Memory B cell (primary cell): ENCODE measurements around the gene NOS1AP.

ENCODE experiments used
- ATAC-seq: fragments of 150-1000 bp; cut with Tn5 transposase; 2 replicates; pipeline ENCODE4 v1.10.0; 2021; ENCODE audit warnings: low read depth, mild to moderate bottlenecking, moderate library complexity
- DNase-seq, 2 donors: peaks; one replicate each; pipeline ENCODE4 v3.0.0; 2022; ENCODE audit warnings: low spot score in 2 of 2
- H3K27ac Mint-ChIP-seq: one replicate; pipeline ENCODE4 v1.8.0; 2022; ENCODE audit warnings: mild to moderate bottlenecking, moderate library complexity, mixed read lengths
- H3K27me3 Mint-ChIP-seq: one replicate; pipeline ENCODE4 v1.8.0; 2022; ENCODE audit warnings: mixed read lengths
- H3K36me3 Mint-ChIP-seq: one replicate; pipeline ENCODE4 v1.8.0; 2022; ENCODE audit warnings: mild to moderate bottlenecking, mixed read lengths
- H3K4me1 Mint-ChIP-seq: one replicate; pipeline ENCODE4 v1.8.0; 2022; ENCODE audit warnings: mixed read lengths
- H3K4me3 Mint-ChIP-seq: one replicate; pipeline ENCODE4 v1.8.0; 2022; ENCODE audit warnings: mild to moderate bottlenecking, moderate library complexity, mixed read lengths
- H3K9me3 Mint-ChIP-seq: one replicate; pipeline ENCODE4 v1.8.0; 2022; ENCODE audit warnings: mixed read lengths

NOS1AP gene

DNA sequence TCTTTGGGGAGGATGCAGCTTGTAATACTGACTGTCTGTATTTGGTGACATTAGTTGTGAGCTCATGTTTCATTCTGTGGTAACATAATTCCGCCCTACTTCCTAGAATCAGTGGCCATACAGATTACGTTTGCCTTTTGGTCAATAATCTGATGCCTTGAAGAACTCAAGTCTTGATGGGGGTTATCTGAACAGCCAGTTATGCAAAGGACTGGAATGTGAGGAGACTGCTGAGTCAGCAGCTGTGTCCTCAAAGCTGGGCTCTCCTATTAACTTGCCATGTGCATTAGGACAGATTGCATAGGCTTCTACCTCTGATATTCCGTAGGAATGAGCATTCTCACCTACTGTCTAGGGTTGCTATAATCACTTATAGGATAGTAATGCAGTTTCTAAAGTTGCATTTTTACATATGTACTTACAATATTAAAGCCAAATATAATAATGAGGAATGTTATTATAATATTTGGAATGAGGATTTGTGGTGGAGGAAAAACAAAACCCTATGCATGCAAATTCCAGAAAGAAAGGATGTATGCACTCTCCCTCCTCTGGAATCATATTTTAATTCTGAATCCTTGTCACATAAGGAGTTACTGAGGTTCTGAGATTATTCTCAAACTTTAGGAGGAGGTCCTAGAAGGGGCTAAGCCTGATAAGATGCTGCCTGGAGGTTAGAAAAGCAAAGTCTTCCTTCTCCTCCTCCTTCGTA is 116.0 kb downstream of the NOS1AP start:
- no peaks in the 10 kb centered on the region for H3K36me3 Mint-ChIP-seq

DNA sequence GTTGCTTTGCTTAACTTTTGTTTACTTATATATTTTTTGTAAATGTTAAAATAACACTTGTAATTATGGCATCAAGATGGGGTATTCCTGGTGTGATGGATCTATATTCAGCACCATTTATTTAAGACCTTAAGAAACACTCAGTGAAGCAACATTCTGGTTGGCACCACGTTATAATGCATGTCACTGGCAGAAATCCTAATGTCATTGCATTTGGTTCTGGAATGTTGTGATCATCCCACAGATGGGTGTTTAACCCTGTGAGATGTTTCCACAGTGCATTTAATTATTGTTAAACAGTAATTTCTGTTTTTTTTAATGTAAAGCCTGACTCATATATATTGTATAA is 116.5 kb downstream of the NOS1AP start:
- ATAC-seq: no peak
- no peak for DNase-seq
- Mint-ChIP-seq H3K4me1 (no peaks in the 10 kb centered on the region), H3K4me3 (no peak overlapping the region), H3K36me3 (no peaks in the 10 kb centered on the region), H3K27me3 (peaks cover 2% of the 10 kb centered on the region), H3K9me3 (peaks cover 2% of the 10 kb centered on the region), H3K27ac (no peak overlapping the region)

More for the DNA sequence above, 116.0 kb downstream of the NOS1AP start:
- Mint-ChIP-seq H3K27ac (no peak overlapping the region), H3K27me3 (peaks cover 2% of the 10 kb centered on the region), H3K4me1 (no peaks in the 10 kb centered on the region), H3K9me3 (peaks cover 2% of the 10 kb centered on the region), H3K4me3 (no peak overlapping the region)
- DNase-seq (no peak), ATAC-seq (no peak)

DNA sequence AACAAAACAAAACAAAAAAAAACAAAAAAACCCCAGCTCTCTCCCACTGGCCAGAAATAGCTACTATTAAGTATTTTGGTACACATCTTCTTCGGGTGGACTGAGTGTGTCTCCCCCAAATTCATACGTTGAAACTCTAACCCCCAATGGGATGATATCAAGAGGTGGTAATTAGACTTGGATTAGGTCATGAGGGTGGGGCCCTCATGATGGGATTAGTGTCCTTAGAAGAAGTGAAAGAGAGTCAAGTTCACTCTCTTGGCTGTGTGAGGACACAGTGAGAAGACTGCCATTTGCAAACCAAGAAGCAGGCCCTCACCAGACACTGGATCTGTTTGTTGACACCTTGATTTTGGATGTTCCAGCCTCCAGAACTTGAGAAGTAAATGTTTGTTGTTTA is 116.9 kb downstream of the NOS1AP start:
- DNase-seq (no peak), ATAC-seq (no peak)
- no peaks in the 10 kb centered on the region for H3K4me1 Mint-ChIP-seq
- no peak overlapping the region for H3K4me3 Mint-ChIP-seq
- H3K27me3 Mint-ChIP-seq: peaks cover 2% of the 10 kb centered on the region
- H3K36me3 Mint-ChIP-seq: no peaks in the 10 kb centered on the region
- peaks cover 2% of the 10 kb centered on the region for H3K9me3 Mint-ChIP-seq
- no peak overlapping the region for H3K27ac Mint-ChIP-seq

DNA sequence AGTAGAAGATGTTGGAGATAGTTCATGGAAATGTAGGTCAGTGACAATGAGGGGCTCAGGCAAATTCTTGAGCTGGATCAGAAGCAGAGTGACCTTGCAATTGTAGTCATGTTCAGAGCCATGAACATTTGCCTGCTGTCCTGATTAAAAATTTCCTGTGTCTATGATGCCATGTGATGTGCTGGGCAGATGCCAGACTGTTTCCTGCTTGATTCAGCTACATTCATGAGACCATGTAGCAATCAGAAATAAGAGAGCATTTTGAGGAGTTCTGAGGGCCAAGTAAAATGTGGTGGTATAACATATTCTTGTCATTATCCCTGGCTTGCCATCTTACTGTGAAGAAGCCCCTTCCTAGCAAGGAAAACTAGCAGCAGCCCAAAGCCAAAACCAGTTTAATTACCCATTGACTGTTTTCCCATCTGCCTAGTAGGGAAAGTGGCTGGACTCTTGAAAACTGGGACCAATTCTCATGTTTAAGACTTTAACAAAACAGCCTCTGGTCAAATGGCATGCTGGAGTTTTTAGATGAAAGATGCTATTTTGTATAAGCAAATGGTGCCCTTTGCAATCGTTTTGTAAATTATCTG is 118.3 kb downstream of the NOS1AP start:
- peaks cover 3% of the 10 kb centered on the region for H3K27me3 Mint-ChIP-seq
- H3K4me1 Mint-ChIP-seq: no peaks in the 10 kb centered on the region
- H3K4me3 Mint-ChIP-seq: no peak overlapping the region
- ATAC-seq (no peak), DNase-seq (no peak)
- H3K27ac Mint-ChIP-seq: no peak overlapping the region
- H3K36me3 Mint-ChIP-seq: no peaks in the 10 kb centered on the region
- H3K9me3 Mint-ChIP-seq: peaks cover 2% of the 10 kb centered on the region

DNA sequence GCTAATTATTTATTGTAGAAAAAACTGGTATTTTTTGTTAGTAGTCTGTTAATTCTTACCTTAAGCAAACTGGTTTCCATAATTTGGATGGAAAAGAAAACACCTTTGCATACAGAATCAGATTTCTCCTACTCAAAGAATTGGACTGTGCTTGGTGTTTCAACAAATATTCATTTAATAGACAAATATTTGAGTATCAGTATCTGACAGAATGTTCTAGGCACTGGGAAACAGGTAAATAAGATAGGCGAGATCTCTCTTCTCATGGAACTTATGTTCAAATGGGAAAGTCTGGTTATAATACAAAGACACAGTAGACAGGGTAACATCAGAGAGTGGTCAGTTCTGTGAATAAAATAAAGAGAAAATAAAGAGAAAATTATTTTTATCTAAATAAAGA is 119.9 kb downstream of the NOS1AP start:
- no peak for DNase-seq
- H3K27ac Mint-ChIP-seq: no peak overlapping the region
- peaks cover 2% of the 10 kb centered on the region for H3K9me3 Mint-ChIP-seq
- H3K36me3 Mint-ChIP-seq: no peaks in the 10 kb centered on the region
- H3K27me3 Mint-ChIP-seq: peaks cover 3% of the 10 kb centered on the region
- no peak overlapping the region for H3K4me3 Mint-ChIP-seq
- H3K4me1 Mint-ChIP-seq: no peaks in the 10 kb centered on the region
- no peak for ATAC-seq

DNA sequence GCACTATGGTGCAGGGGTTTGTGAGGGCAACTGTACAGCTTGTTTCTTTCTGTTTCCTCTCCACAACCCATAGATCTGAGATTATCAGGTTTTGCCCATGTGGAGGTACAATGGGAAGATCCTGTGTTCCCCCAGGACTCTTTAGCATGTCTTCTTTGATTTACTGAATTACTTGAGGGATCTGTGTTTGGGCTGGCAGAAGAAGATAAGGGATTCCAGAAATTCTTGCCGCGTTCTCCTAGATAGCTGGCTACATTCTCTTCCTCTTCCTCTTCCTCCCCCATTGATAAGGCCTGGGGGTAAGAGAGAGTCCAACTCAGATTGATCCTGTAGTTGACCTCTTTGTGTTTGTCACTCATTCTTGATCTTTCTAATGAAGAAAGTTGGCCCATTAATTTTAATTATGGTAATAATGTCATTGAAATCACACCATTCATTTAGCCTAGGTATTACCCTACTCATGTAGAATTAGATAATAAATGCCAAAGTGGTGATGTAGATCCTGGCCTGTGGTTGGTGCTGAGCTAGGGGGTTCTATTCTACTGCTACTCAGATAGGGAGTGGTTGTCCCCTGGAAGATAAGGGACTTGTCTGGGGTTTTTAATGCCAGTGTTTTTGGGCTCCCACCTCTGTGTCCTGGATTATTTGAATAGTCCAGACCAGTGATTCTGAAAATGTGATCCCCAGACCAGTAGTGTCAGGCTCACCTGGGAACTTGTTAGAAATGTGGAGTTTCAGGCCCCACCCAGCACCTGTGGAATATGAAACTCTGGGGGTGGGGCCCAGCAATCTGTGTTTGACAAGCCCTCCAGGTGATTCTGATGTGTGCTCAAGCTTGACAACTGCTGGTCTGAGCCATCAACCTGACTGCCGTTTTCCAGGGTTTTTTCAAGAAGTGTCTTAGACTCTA is 122.2 kb downstream of the NOS1AP start:
- H3K9me3 Mint-ChIP-seq: no peaks in the 10 kb centered on the region
- peaks cover 8% of the 10 kb centered on the region for H3K27me3 Mint-ChIP-seq
- no peak for ATAC-seq
- DNase-seq: no peak
- no peaks in the 10 kb centered on the region for H3K36me3 Mint-ChIP-seq
- no peak overlapping the region for H3K4me3 Mint-ChIP-seq
- H3K4me1 Mint-ChIP-seq: no peaks in the 10 kb centered on the region
- H3K27ac Mint-ChIP-seq: no peak overlapping the region

DNA sequence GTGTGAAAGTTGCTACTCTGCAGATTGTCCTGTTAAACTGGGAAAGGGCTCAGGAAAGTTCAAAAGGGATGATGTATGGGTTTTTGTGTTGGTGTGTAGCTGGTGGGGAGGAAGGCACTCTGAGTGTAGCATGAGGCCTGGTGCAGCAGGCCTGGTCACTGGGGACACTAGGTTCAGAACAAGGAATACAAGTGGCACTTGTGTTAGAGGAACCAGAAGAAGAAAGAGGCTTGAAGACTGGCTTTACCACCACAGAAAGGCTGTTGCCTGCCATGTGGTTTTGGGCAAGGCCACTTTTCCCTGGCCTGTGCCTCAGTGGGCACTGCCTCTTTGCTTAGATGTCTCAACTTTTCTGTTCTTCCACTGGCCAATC is 122.8 kb downstream of the NOS1AP start:
- ATAC-seq (no peak), DNase-seq (no peak)
- Mint-ChIP-seq H3K27me3 (peaks cover 8% of the 10 kb centered on the region), H3K4me3 (no peak overlapping the region), H3K4me1 (no peaks in the 10 kb centered on the region), H3K27ac (no peak overlapping the region), H3K9me3 (no peaks in the 10 kb centered on the region), H3K36me3 (no peaks in the 10 kb centered on the region)

DNA sequence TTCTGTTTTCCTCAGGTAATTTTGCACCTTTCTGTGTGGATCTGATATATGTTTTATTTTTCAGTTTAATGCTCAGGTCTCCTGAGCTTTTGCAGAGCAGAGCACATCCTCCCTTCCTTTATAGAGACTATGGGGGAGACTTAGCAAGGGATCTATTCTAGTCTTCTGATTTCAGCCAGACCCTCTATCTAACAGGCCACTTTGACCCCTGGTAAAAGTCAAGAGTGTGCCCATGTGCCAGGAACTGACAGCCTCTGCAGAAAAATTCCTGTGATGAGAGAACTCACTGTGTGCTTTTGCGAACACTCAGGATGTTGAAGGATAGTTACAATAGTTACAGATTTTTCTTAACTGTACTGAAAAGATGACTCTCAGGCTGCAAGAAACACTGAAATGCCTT is 123.3 kb downstream of the NOS1AP start:
- no peaks in the 10 kb centered on the region for H3K4me1 Mint-ChIP-seq
- ATAC-seq (no peak), DNase-seq (no peak)
- peaks cover 8% of the 10 kb centered on the region for H3K27me3 Mint-ChIP-seq
- no peak overlapping the region for H3K4me3 Mint-ChIP-seq
- no peaks in the 10 kb centered on the region for H3K9me3 Mint-ChIP-seq
- H3K36me3 Mint-ChIP-seq: no peaks in the 10 kb centered on the region
- H3K27ac Mint-ChIP-seq: no peak overlapping the region

DNA sequence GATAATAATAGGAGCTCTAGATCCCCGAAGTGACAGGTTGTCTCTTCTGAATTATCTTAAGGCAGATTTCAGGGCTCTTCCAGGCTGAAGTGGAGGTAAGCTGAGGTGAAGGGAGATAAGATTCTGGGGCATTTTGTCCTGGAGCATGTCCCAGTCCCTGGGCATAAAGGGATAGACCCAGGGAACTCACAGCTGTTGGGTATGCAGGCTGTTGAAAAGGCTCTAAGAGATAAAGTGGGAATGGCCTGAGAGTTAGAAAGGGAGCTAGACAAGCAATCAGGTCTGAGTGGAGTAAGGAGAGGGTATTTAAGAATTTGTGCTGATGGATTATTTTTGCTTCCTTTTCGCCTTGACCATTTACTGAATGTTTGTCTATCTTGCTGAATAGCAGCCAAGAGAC is 123.7 kb downstream of the NOS1AP start:
- ATAC-seq (no peak), DNase-seq (no peak)
- Mint-ChIP-seq H3K27me3 (peaks cover 8% of the 10 kb centered on the region), H3K4me1 (no peaks in the 10 kb centered on the region), H3K9me3 (no peaks in the 10 kb centered on the region), H3K4me3 (no peak overlapping the region), H3K36me3 (no peaks in the 10 kb centered on the region), H3K27ac (no peak overlapping the region)

DNA sequence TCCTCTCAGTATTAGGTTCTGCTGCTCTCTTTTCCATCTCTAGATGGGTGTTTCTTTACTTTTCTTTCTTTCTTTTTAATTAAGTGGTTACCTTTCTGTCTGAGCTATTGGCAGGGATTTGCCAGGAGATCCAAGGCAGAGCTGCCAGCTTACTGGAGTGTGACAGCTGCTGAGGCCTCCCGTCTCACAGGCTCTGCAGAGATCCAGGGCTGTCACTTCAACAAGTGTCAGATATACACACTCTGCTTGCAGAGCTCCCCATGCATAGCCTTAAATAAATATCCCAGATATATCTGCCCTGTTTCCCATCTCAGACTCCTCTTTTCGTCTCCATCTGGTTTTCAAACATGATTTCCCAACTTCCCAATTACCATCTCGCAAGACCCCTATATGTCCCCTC is 124.3 kb downstream of the NOS1AP start:
- Mint-ChIP-seq H3K4me3 (no peak overlapping the region), H3K27me3 (peaks cover 8% of the 10 kb centered on the region), H3K36me3 (no peaks in the 10 kb centered on the region), H3K9me3 (no peaks in the 10 kb centered on the region), H3K27ac (no peak overlapping the region), H3K4me1 (no peaks in the 10 kb centered on the region)
- ATAC-seq: no peak
- no peak for DNase-seq

DNA sequence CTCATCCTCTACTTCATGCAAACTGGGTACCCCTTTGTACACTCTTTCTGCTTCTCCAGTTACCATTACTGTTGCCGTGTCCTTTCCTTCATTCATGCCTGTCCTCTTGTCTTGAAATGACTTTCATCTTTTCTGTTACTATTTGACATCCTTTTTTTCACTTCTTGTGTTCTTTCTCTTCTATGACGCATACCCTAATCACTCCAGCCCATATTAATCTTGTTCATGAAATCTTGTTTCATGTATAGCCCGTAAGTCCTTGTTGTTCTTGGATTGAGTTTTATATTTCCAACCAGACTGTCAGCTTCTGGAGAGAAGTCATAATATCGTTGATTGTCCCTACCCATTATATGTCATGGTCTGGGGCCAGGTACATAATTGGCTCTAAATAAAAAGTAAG is 126.1 kb downstream of the NOS1AP start:
- H3K36me3 Mint-ChIP-seq: no peaks in the 10 kb centered on the region
- no peak overlapping the region for H3K27ac Mint-ChIP-seq
- DNase-seq: no peak
- H3K27me3 Mint-ChIP-seq: peaks cover 8% of the 10 kb centered on the region
- no peaks in the 10 kb centered on the region for H3K9me3 Mint-ChIP-seq
- no peaks in the 10 kb centered on the region for H3K4me1 Mint-ChIP-seq
- ATAC-seq: no peak
- H3K4me3 Mint-ChIP-seq: no peak overlapping the region

DNA sequence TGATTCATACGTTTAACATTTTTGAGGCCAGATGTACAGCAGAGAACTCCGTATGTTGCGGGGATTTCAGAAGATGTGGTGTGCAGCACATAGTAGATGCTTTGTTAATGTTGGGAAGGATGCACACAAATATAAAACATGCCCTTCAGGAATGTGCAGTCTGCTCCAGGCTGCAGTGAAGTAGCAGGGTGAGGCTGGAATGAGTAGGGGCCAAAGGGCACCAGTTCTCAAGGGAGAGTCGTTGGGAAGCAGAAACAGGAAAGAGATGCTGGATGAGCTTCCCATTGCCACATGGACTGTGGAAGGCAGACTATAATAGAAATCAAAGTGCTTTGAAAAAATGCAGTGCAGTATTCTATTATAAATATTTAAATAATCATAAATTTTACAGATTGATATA is 126.9 kb downstream of the NOS1AP start:
- Mint-ChIP-seq H3K27me3 (peaks cover 11% of the 10 kb centered on the region), H3K4me1 (no peaks in the 10 kb centered on the region), H3K36me3 (no peaks in the 10 kb centered on the region), H3K27ac (no peak overlapping the region), H3K4me3 (no peak overlapping the region), H3K9me3 (no peaks in the 10 kb centered on the region)
- no peak for DNase-seq
- no peak for ATAC-seq

DNA sequence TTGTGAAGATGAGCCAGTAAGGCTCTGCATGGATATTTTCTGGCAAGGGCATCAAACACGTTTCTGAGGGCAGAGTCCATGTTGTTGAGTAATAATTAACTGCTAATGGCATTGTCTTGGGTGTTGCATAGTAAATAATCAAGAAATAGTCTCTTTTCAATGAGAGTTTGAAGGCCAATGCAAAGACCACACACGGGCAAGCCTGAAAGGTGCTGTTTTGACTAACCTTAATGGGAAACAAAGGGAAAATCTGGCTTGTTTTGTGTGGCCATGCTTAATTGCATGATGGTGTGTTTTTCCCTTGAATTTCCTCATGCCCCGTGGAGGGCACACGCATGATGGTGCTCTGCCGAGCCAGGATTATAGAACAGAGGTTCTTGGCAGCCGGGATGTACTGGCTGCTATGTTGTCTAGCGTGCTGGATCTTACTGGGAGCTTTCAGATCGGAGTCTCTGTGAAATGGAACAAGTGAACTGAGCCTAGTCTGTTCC is 127.6 kb downstream of the NOS1AP start:
- no peak for ATAC-seq
- Mint-ChIP-seq H3K27me3 (peaks cover 14% of the 10 kb centered on the region), H3K9me3 (no peaks in the 10 kb centered on the region)

DNA sequence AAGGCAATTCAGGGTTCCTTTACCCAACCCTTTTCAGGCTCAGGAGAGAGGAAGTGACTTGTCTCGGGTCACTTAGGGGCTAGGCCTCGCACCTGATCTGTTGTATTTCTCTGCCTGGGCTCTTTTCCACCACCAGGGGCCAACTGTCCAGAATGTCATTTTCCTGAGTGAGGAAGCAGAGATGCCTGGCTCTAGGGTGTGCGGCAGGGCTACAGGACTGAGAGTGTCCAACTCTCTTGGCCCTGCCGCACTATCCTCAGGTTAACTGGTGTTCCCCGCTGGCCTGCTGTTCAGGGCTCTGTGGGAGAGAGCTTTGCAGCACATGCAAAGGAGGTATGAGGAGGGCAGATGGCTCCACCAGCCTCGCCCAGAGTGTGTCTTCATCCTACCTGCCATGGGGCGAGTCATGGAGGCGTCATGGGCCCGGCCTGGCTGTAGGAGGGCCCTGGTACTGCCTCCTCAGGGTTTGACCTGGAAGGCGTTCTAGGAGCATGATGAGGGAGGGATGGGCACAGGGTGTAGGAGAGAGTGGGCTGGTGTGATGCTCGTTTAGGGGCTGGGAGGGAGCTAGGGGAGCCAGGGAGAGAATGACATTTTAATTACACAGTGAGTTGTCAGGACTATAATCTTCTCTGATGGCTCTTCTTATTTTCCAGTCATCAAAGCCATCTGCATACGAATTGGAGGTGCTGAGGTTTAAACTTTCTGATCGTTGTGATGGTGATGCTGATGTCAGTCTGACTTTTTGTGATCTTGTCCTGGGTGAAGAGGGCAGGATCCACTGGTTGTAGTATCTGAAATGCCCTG is 128.3 kb downstream of the NOS1AP start:
- Mint-ChIP-seq H3K36me3 (no peaks in the 10 kb centered on the region), H3K27ac (no peak overlapping the region), H3K4me1 (no peaks in the 10 kb centered on the region), H3K9me3 (no peaks in the 10 kb centered on the region), H3K27me3 (peaks cover 12% of the 10 kb centered on the region), H3K4me3 (no peak overlapping the region)
- ATAC-seq (no peak), DNase-seq (no peak)

More for the DNA sequence above, 127.6 kb downstream of the NOS1AP start:
- Mint-ChIP-seq H3K36me3 (no peaks in the 10 kb centered on the region), H3K27ac (no peak overlapping the region), H3K4me3 (no peak overlapping the region), H3K4me1 (no peaks in the 10 kb centered on the region)
- no peak for DNase-seq
